ENCODE results near the gene EXOC6B.

EXOC6B gene

GRCh38 chr2:72727356-72727755, 98.5 kb downstream of the EXOC6B start:
- no peak for DNase-seq

- DNase-seq, result no peak
Observed at GRCh38 chr2:72723769-72724370, 102.0 kb downstream of the EXOC6B start.

- DNase-seq, result no peak
Observed at GRCh38 chr2:72722492-72723070, 103.3 kb downstream of the EXOC6B start.

- DNase-seq, result no peak
Observed at GRCh38 chr2:72719416-72719815, 106.4 kb downstream of the EXOC6B start.

GRCh38 chr2:72718876-72719275, 107.0 kb downstream of the EXOC6B start:
- DNase-seq, result no peak

GRCh38 chr2:72716601-72717000, 109.2 kb downstream of the EXOC6B start:
- DNase-seq, result no peak

DNA sequence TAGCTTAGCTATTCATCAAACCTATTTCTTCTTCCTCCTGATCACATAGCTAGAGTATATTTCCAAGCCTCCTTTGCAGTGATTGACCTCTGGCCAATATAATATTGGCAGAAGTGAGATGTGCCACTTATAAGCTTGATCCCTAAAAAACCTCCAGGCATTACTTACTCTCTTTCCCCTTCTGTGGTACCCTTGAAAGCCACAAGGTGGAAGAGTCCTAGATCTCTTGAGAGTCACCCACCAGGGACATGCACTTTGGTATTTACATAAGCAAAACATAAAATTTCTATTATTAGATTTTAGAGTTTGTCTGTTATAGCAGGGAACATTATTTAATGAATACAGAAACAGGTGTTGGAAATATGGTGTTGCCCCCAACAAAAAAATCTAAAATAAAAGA, 112.0 kb downstream of the EXOC6B start:
- DNase-seq, result no peak

DNA sequence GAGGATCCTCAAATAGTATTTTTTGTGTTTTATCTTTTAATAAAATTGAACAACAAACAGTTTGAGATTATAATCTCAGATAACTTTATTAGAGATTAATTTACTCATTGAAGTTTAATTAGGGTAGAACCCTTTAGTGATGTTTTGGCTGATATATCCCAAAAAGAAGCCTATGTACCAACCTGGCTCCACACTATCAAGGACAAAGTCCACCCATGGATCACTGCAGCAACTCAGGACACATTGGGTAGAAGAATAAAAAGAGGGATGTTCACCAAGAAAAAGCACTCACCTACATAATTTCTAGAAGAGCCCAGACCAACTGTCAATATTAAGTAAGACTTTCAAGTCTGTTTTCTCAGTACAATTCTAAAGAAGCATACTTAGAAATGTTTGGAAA, 112.9 kb downstream of the EXOC6B start:
- DNase-seq, result no peak

GRCh38 chr2:72712304-72712703, 113.5 kb downstream of the EXOC6B start:
- DNase-seq, result no peak

- DNase-seq, result no peak
Observed at GRCh38 chr2:72710418-72711152, 115.2 kb downstream of the EXOC6B start.

DNA sequence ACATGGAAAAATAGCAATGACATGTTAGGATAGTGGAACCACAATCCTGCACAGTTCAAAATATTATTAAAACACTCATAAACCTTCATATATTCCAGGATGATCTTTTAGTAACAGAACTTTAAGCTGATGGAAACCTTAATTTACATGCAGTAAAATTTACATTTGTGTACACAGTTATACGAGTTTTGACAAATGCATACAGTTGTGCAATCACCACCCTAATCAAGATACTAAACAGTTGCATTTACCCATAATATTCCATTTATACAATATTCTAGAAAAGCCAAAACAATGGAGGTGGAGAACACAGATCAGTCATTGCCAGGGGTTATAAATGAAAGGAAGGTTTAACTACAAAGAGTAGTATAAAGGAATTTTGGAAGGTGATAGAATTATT, 117.6 kb downstream of the EXOC6B start:
- no peak for DNase-seq

DNA sequence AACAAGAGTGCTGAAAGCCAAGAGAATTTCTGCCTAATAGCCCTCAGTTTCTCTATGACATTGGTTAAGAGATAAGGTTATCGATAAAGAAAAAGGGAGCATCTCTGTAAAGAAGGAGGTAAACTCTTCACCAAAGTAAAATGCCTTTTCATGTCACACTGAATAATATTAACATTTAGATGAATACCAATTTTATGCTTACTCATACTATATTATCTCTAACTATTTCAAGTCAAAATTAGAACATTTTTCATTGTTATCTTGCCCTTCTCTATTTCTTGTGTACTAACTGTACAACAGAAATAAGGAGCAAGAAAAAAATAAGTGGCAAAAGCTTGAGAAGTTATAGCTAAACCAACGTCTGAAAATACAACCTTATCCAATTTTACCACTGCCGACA, 127.5 kb downstream of the EXOC6B start:
- no peak for DNase-seq

DNA sequence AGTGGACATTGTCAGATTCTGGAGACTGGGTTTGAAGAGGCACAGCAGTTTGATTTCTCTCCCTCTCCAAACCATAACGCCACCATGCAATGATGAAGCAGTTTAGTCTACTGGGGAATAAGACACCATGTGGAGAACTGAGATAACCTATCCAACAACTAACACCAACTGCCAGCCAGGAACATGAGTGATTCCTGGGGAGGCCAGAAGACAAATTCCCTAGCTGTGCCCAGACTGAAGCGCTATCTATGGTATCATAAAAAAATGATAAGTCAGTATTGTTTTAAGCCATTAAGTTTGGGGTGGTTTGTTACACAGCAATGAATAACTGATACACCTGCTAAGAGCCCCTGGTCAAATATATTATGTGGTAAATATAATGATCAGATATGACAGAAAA, 129.3 kb downstream of the EXOC6B start:
- no peak for DNase-seq

DNA sequence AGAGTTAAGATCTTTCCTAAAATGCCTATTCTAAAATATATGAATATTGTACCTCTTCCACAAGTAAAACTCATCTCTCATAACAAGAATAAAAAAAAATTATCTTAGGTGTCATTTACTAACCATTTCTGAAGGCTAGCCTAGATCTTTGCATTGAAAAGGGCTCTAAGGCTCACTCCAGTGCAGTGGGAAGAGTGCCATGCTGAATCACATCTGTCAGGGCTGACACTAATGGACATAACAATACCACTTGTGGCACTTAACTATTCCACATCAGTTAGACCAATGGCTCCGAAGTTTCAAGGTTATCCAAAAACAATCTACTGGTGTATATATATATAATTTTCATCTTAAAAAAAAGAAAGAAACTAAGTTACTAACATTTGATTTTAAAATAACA, 130.2 kb downstream of the EXOC6B start:
- no peak for DNase-seq

DNA sequence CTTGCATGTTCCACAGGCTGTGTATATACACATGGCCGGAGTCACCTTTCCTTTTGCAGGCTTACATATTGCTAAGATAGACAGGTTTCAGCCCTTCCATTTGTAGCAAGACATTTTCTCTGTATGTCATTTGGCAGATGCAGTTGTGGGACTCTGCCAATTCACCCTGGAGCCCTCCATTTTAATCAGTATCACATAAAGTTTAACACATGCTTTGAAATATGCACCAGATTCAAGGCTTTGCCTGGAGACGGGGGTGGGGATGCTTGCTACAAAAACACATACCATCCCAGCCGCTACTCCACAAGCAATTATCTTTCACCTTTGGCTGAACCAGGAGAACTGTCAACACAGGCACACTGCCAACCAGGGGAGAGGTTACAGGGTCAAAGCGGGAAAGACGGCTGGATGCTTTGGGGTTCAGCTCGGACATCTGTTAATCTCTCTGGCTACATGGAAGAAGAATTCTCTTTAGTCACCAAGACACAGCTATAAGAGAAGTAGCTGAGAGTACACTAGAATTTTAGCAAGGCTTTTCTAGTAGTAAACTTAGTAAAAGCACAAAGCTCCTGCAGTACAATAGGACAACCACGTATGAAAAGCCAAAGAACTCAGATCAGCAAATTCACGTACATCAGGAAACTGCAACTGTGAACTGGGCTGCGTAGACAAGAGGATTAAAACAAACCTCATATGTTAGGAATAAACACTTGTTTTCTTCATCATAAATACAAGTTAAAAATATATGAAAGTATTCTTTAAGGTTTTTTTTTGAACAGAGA, 130.9 kb downstream of the EXOC6B start:
- DNase-seq, result no peak

GRCh38 chr2:72689579-72690195, 136.1 kb downstream of the EXOC6B start:
- DNase-seq, result no peak

- DNase-seq, result no peak
Observed at GRCh38 chr2:72685638-72686213, 140.1 kb downstream of the EXOC6B start.

DNA sequence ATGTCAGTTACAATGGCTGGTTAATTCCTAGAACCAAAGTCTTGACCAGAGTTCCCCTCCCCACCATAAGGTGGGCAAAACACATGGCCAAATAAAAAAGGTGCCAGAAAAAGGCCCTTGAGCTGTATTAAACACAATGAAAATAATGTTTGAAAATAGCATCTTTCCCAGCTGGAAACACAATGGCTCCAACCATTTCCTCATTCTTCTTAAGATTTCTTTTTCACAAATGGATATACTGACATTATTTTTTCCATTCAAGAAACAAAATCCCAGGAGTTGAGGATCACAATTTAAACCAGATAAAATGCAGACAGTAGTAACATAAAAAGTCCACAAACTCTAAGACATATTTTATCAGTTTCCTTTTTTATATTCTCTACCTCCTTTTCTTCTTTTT, 143.8 kb downstream of the EXOC6B start:
- DNase-seq, result no peak

DNA sequence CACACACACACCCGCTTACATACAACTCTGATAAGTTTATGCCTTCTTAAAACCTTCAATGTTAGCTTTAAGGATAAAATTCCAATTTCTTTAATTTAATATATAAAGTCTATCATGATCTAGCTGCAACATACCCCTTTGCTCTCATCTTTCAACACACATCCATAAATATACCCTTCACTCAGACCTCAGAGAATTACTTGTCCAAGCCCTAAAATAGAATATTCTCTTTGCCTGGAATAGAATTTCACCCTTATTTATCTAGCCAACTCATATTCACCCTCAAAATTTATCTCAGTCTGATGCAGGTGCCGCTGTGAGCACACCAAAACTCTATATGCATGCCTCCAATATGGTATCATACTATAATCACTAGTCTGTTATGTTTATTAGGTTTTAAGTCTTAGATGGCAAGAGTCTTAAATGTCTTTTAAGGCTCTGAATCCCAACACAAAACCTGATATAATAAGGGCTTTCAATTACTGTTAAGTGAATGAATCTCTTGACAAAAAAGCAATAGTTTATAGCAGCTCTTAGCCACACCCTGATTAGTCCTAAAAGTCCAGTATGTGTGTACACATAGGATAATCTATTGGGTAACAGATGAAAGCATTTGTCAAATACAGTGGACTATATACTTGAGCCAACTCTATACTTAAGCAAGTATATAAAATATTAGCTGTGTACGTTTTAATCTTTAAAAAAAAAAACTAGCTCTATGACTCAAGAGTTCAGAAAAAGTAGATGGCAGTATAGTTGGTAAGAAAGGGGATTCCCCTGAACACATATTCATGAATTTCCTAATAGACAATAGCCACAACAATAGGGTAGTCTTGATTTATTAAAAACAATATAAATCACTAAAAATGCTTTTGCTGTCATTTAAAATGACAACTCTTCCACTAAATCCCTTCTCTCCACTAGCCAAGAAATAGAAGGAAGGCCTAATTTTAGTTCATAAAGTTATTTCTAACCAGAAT, 144.5 kb downstream of the EXOC6B start:
- DNase-seq, result no peak

- DNase-seq, result no peak
Observed at GRCh38 chr2:72678024-72678423, 147.8 kb downstream of the EXOC6B start.

- no peak for DNase-seq
Observed at GRCh38 chr2:72676341-72677025, 149.3 kb downstream of the EXOC6B start.

Data from activated naive CD4-positive, alpha-beta T cell treated with anti-CD3 and anti-CD28 coated beads, Interleukin-2, amount 50 U/mL, for 16 hours (primary cell).